Fibroblast of villous mesenchyme (primary cell): Measurements from ENCODE around the gene CSHL1. TPM values are rescaled to one million over a fixed set of nuclear protein-coding genes. Genes with fewer than 3 reads are reported as not detected.
"Not testable (repeated sequence)": the region's sequence is repeated elsewhere in the genome, so short reads cannot be mapped to it uniquely, and the experiment has no call there.

Experiments used
- DNase-seq: peaks from one replicate; pipeline ENCODE4 v3.0.0-alpha.2; 2010; ENCODE audit warnings: low read depth
- H3K4me3 ChIP-seq: 2 replicates; pipeline ENCODE4 v1.5.1; 2011; ENCODE audit warnings: low read depth, mild to moderate bottlenecking, low read length
- CTCF ChIP-seq: IDR thresholded peaks from 2 replicates; pipeline ENCODE4 v1.5.1; 2012; ENCODE audit warnings: low read depth, mild to moderate bottlenecking, low read length; ENCODE audit not compliant: insufficient read depth
- small RNA-seq: library from RNA; depleted of rRNA; stranded (forward); fragments of <200 nt; gene quantifications from one replicate; pipeline ENCODE3, GENCODE V24; 2012
- total RNA-seq: library from RNA; depleted of rRNA; stranded (reverse); fragments of >200 nt; gene quantifications from 2 replicates; pipeline ENCODE4 v1.2.3, GENCODE V29; 2012

CSHL1 gene
- total RNA-seq, 1 donor, result not detected

- H3K4me3 ChIP-seq, DNase-seq: not testable (repeated sequence)
These were observed 39.3 kb downstream of the CSHL1 start for GRCh38 chr17:63871646-63872365.

- not testable (repeated sequence) for H3K4me3 ChIP-seq, DNase-seq
These were observed 40.8 kb downstream of the CSHL1 start for GRCh38 chr17:63870292-63870665.

- TF ChIP-seq CTCF, result peak; percentile 34
- DNase-seq, H3K4me3 ChIP-seq: not testable (repeated sequence)
These were observed 41.4 kb downstream of the CSHL1 start for GRCh38 chr17:63869491-63870291.

- H3K4me3 ChIP-seq, DNase-seq: not testable (repeated sequence)
- TF ChIP-seq CTCF, result peak; percentile 18
These were observed 44.4 kb downstream of the CSHL1 start for GRCh38 chr17:63866625-63867024.

Small RNA genes within 50 kb of the gene (small RNA-seq; reads per million reads assigned to genes)
- not detected for gene AC040958.1
- gene AC127029.1, result not detected
- gene GH1, result not detected

Other genes starting within 250 kb of the CSHL1 start
- 4.5 and 5.2 TPM in 2 replicates for gene LIMD2, start 211.1 kb downstream of the CSHL1 start, total RNA-seq
- gene STRADA, start 169.5 kb downstream of the CSHL1 start, total RNA-seq, result 23.2 and 25.0 TPM in 2 replicates
- 62.8 and 76.4 TPM in 2 replicates for gene CCDC47, start 137.7 kb downstream of the CSHL1 start, total RNA-seq
- gene DDX42, start 137.1 kb downstream of the CSHL1 start, total RNA-seq, result 85.0 and 85.9 TPM in 2 replicates
- 42.7 and 44.1 TPM in 2 replicates for gene PSMC5, start 83.8 kb downstream of the CSHL1 start, total RNA-seq
- gene FTSJ3, start 83.6 kb downstream of the CSHL1 start, total RNA-seq, result 50.6 and 72.5 TPM in 2 replicates
- 61.8 and 66.9 TPM in 2 replicates for gene SMARCD2, start 68.6 kb downstream of the CSHL1 start, total RNA-seq
- gene CSH2, start 37.6 kb downstream of the CSHL1 start, total RNA-seq, result not detected in 2 replicates
- not detected in 2 replicates for gene GH2, start 29.3 kb downstream of the CSHL1 start, total RNA-seq
- gene CSH1, start 14.7 kb downstream of the CSHL1 start, total RNA-seq, result not detected in 2 replicates
- gene GH1, start 7.6 kb upstream of the CSHL1 start, total RNA-seq, result not detected in 2 replicates
- gene CD79B, start 21.1 kb upstream of the CSHL1 start, total RNA-seq, result not detected in 2 replicates
- gene SCN4A, start 61.7 kb upstream of the CSHL1 start, total RNA-seq, result under 0.01 TPM in 1 of 2 replicates, not detected in the other
- under 0.01 TPM in 2 replicates for gene PRR29, start 87.1 kb upstream of the CSHL1 start, total RNA-seq
- gene ICAM2, start 109.4 kb upstream of the CSHL1 start, total RNA-seq, result 1.3 and 1.7 TPM in 2 replicates
- gene ERN1, start 218.9 kb upstream of the CSHL1 start, total RNA-seq, result 13.5 and 14.7 TPM in 2 replicates